ENCODE data around the gene GMPR2.
A peak's percentile ranks its signal among the peaks of the same experiment; 100 is the strongest.

The GMPR2 gene

DNA sequence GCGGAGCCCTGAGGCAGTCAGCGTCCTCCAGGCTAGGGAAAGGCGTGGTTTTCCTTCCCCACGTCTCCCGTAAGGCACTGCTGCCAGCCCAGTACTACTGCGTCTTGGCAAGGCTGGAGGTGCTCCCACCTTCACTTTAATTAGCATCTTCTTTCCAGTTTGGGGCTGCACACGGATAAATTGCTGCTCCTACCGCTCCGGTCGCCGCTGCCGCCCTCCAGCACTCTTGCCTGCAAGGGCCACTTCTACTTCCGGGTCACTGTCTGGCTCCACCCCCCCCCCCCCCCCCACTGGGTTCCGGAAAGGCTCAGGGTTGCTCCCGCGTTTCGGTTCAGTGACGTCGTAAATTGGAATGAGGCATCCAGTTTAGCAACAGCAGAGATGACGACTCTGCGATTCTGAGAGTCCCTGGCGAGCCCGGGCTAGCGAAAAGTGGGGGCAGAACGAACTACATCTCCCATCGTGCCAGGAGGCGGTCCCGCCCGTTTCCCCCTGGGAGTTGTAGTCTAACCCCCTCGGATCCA, 546 bp upstream of the GMPR2 start, which contains the start of gene NEDD8:
NEDD8 (minus strand) TSS at position 247 of the 524 bp plus-strand sequence; CDS start at position 147, 100 bp downstream.
- DNase-seq (ENCODE audit: low spot score), result peak; percentile 88
- TF ChIP-seq, protein P1, sequence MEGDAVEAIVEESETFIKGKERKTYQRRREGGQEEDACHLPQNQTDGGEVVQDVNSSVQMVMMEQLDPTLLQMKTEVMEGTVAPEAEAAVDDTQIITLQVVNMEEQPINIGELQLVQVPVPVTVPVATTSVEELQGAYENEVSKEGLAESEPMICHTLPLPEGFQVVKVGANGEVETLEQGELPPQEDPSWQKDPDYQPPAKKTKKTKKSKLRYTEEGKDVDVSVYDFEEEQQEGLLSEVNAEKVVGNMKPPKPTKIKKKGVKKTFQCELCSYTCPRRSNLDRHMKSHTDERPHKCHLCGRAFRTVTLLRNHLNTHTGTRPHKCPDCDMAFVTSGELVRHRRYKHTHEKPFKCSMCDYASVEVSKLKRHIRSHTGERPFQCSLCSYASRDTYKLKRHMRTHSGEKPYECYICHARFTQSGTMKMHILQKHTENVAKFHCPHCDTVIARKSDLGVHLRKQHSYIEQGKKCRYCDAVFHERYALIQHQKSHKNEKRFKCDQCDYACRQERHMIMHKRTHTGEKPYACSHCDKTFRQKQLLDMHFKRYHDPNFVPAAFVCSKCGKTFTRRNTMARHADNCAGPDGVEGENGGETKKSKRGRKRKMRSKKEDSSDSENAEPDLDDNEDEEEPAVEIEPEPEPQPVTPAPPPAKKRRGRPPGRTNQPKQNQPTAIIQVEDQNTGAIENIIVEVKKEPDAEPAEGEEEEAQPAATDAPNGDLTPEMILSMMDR (IDR thresholded peaks at IDR 0.05; ENCODE audit: borderline replicate concordance, control extremely low read depth, extremely low read depth, insufficient read depth, missing control alignments), result no peak
- in situ Hi-C loops (cut with MboI; ENCODE audit: low sequenced_read_pairs, unreplicated experiment), result no loop called here

DNA sequence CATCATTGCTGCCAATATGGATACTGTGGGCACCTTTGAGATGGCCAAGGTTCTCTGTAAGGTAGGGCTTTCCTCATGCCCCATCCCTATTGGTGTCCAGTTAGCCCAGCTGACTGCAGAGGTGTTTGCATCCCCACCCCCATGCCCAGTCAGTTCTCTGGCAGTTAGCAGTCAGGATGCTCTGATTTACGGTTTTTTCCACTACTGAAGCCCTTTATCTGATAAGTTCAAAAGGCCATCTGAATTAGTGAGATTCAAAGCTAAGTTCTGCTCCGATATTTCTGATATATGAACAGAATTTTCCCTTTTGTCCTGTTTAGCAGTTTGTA, 773 bp downstream of the GMPR2 start:
- TF ChIP-seq, protein P1 (IDR thresholded peaks at IDR 0.05; ENCODE audit: borderline replicate concordance, control extremely low read depth, extremely low read depth, insufficient read depth, missing control alignments), result no peak
- in situ Hi-C loops (cut with MboI; ENCODE audit: low sequenced_read_pairs, unreplicated experiment), result no loop called here
- no peak for DNase-seq (ENCODE audit: low spot score)

DNA sequence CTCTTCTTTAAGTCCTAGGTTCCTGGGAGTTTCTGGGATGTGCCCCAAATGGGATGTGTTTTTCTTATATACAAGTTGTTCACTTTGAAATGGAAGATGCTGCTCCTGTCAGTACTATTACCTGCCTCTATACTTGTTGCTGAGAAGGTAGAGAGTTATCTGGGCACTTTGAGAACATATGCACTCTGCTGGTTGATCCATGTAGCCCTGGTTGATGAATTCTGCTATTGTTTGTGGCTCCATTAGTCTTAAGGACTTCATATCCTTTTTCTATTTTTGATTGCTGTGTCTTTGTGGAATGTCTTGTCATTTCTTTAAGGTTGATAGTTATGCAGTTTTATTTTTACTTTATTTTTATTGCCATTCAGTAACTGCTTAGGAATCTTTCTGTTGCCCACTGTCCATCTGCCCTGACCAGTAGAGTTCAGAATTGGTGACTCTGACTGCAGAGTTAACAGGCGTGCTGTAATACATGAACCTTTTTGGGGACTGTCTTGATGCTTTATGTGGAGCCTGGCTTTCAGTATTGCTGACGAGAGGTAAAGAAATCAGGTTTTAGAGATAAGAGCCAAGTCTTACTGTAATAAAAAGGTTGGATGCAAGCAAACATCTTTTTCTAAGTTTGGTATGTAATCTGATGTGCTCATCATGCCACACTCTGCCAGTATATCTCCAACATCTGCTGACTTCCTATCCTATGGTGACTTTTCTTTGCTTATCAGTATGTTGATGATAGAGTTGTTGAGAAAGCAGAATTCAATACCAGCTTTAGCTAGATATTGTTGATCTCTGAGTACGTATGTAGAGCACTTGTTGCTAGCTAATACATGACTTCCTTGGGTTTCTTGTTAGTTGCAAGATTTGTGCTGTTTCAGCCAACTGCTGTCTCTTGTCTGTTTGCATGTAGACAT, 1.6 kb downstream of the GMPR2 start:
- no peak for DNase-seq (ENCODE audit: low spot score)
- TF ChIP-seq, protein P1 (IDR thresholded peaks at IDR 0.05; ENCODE audit: borderline replicate concordance, control extremely low read depth, extremely low read depth, insufficient read depth, missing control alignments), result no peak
- in situ Hi-C loops (cut with MboI; ENCODE audit: low sequenced_read_pairs, unreplicated experiment), result no loop called here

DNA sequence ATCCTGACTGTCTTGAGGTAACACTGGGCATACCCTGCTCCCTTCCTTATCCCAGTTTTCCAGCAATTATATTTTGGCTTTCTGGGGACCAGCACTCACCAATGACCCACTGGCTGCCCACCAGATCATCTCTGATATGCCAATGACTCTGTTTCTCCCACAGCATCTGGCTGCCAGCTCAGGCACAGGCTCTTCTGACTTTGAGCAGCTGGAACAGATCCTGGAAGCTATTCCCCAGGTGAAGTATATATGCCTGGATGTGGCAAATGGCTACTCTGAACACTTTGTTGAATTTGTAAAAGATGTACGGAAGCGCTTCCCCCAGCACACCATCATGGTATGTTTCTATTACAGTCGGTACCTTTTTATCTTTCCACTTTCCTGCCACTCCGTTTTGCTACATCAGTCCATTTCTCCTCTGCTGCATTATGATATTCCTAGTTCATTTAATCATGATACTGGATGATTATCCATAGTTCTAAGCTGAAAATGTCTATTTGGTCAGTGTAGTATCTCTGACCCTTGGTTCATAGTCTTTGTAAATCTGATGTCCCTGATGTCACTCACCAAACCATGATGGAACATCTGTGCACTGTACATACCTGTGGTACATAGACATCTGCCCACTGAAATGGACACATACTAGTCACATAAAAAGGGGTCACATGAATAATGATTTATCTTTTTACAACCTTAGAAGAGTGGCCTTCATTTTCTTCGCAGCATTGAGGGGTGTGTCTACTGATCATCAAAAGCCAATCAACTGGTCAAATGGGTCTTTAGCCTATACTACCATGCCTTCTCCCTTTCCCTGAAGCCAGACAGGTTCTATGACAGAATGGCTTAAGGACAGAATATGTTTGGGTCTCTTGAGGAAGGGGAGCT, 3.3 kb downstream of the GMPR2 start:
- in situ Hi-C loops (cut with MboI; ENCODE audit: low sequenced_read_pairs, unreplicated experiment), result no loop called here
- DNase-seq (ENCODE audit: low spot score), result no peak
- TF ChIP-seq, protein P1 (IDR thresholded peaks at IDR 0.05; ENCODE audit: borderline replicate concordance, control extremely low read depth, extremely low read depth, insufficient read depth, missing control alignments), result no peak

DNA sequence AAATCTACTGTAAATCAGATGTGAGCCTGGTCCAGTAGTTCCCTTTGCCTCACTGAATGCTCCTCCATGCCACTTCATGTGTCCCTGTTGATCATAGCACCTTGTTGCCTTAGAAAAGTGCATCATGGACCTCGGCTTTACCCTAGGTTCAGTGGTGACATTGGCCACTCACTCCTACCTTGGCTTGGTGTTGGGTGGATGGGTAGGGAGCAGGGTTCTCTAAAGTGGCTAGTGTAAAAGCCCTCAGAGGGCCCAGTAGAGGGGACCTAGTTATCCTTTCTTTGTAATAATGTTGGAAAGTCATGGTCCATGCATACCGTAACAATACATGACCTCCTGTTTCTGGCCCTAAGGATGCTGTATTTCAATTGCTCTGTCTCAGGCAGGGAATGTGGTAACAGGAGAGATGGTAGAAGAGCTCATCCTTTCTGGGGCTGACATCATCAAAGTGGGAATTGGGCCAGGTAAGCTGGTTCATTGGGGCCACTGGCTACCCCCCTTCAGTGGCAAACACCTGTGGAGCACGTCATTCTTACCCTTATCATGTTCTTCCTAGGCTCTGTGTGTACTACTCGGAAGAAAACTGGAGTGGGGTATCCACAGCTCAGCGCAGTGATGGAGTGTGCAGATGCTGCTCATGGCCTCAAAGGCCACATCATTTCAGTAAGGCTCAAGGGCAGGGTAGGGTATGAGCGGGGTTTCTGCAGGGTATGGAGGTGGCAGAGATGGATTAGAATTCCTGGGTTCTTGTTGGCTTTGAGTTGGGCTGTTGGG, 4.1 kb downstream of the GMPR2 start:
- in situ Hi-C loops (cut with MboI; ENCODE audit: low sequenced_read_pairs, unreplicated experiment), result no loop called here
- no peak for DNase-seq (ENCODE audit: low spot score)
- TF ChIP-seq, protein P1 (IDR thresholded peaks at IDR 0.05; ENCODE audit: borderline replicate concordance, control extremely low read depth, extremely low read depth, insufficient read depth, missing control alignments), result no peak
